Heart left ventricle (tissue), 13 donors: Measurements from ENCODE around the gene SYMPK.

ENCODE experiments used
- CTCF ChIP-seq, 12 donors: fragments of 200-600 bp; sonication (generic) in 4 of 12; IDR thresholded peaks; one replicate each; pipeline versions ENCODE4 v1.5.0 to v1.8.0; 2018 to 2022; ENCODE audit warnings: antibody characterized with exemption in 12 of 12, mild to moderate bottlenecking in 5 of 12
- POLR2A ChIP-seq, 2 donors: fragments of 450-650 bp; IDR thresholded peaks; one replicate each; pipeline ENCODE4 v1.6.1; 2017; ENCODE audit warnings: antibody characterized with exemption in 2 of 2, mild to moderate bottlenecking in 2 of 2, moderate library complexity in 2 of 2
- donor health status: ischemic (EF 13 %, LVEDD 7.1; RV severe dilation, severe dysfunction).
- donor health status: DM: no; HTN: yes; CAD: no.
- donor health status: DM: no; HTN: no; CAD: no.
- donor health status: ischemic (EF 25% LVEDD 6.9; RV normal size, moderate dysfunction).
- donor health status: ischemic (EF 25% LVEDD 5.7; RV mildly dilated, moderate dysfunction).
- donor health status: ischemic (EF 35%, LVEDD 5.7; RV mildly dilated, moderate dysfunction).
- donor health status: nonischemic (EF 11% LVEDD 7.7; RV severe dilation, severe dysfunction).
- donor health status: DM: yes; HTN: yes; CAD: no.
- donor health status: PGD.
- donor health status: ischemic (EF 29% LVEDD 5.4; RV normal size, mild dysfunction).
- donor health status: nonischemic (EF 23%, LVEDD 6.1; RV moderate dilation, normal function).

GRCh38 chr19:45883881-45884681 is 21.1 kb upstream of the SYMPK start:
- no peak for TF ChIP-seq CTCF (IDR thresholded peaks at IDR 0.05)
- no peak for TF ChIP-seq POLR2A (IDR thresholded peaks at IDR 0.05)
